Mammary epithelial cell (primary cell): ENCODE data around the gene EVI2A.

ENCODE experiments used
- CTCF ChIP-seq, 2 donors: IDR thresholded peaks in 1 of 2; conservative IDR thresholded peaks in 1 of 2; 2 replicates each; pipeline ENCODE4 v1.5.1; 2011 to 2012; ENCODE audit warnings: inconsistent platforms in 2 of 2, low read length in 2 of 2, mild to moderate bottlenecking in 2 of 2, control low read depth in 1 of 2, low read depth in 1 of 2; ENCODE audit not compliant: insufficient read depth in 1 of 2; ENCODE audit errors: extremely low read depth in 1 of 2
- EZH2 ChIP-seq: IDR thresholded peaks from 2 replicates; pipeline ENCODE4 v1.6.1; 2012; ENCODE audit warnings: low read length, inconsistent platforms, borderline replicate concordance

GRCh38 chr17:31310886-31311285, 10.5 kb downstream of the EVI2A start:
- no peak for TF ChIP-seq CTCF (conservative IDR thresholded peaks at IDR 0.05 in 1 of 2, IDR thresholded peaks at IDR 0.05 in 1 of 2; ENCODE audit: extremely low read depth in 1 of 2, insufficient read depth in 1 of 2, low read depth in 1 of 2, low read length in 2 of 2)
- TF ChIP-seq EZH2 = no peak
